Subcutaneous adipose tissue (tissue), 4 donors: ENCODE results near the gene RSU1. TPM values are rescaled to one million over a fixed set of nuclear protein-coding genes. Genes with fewer than 3 reads are reported as not detected.

ENCODE experiments used
- total RNA-seq, 4 donors: library from RNA; depleted of rRNA; stranded (reverse); fragments of >200 nt; gene quantifications; one replicate each; pipeline ENCODE4 v1.1.0, GENCODE V29; 2016
- TF ChIP-seq, protein P1 (sequence below): fragments of 450-650 bp; IDR thresholded peaks from one replicate; pipeline ENCODE4 v1.5.1; 2016; ENCODE audit warnings: low read depth, mild to moderate bottlenecking, control low read depth, antibody characterized with exemption, moderate library complexity

Gene RSU1
- total RNA-seq, 4 donors from 2014 or later = 57.0 to 147 (median 99.7) TPM

DNA sequence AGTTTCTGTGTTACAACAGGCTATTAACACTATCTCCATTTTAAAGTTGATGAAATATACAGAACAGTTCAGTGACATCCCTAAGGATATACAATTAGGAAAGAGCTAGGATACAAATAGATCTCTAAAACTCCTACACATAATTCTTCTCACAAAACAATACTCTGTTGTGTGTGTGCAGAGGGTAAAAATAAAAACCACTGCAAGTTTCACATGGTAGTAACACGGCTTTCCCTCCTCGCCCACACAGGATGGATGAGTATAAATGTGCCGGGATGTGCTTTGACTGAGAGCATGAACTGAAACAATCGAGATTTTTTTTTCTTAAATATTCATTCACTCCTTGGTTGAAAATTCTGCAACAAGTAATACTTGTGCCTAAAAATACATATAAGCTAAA lies 164.0 kb downstream of the RSU1 start:
- TF ChIP-seq, protein P1, sequence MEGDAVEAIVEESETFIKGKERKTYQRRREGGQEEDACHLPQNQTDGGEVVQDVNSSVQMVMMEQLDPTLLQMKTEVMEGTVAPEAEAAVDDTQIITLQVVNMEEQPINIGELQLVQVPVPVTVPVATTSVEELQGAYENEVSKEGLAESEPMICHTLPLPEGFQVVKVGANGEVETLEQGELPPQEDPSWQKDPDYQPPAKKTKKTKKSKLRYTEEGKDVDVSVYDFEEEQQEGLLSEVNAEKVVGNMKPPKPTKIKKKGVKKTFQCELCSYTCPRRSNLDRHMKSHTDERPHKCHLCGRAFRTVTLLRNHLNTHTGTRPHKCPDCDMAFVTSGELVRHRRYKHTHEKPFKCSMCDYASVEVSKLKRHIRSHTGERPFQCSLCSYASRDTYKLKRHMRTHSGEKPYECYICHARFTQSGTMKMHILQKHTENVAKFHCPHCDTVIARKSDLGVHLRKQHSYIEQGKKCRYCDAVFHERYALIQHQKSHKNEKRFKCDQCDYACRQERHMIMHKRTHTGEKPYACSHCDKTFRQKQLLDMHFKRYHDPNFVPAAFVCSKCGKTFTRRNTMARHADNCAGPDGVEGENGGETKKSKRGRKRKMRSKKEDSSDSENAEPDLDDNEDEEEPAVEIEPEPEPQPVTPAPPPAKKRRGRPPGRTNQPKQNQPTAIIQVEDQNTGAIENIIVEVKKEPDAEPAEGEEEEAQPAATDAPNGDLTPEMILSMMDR = no peak

DNA sequence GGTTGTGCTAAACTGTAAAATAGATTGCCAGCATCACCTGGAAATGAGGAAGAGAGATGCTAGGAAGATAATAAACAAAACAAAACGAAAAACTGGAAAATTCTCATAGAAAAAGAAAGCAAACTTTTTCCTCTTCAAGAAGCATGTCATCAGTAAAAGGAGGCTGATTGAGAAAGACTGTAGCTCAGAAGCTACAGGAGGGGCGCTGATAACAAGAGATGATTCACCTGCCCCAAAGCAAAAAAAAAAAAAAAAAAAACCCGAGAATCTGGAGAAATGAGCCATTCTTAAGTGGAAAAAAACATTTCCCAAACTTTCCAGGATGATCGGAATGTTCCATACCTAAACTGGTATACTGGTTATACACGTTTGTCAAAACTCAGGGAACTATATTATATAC lies 165.1 kb downstream of the RSU1 start:
- TF ChIP-seq, protein P1 = no peak

DNA sequence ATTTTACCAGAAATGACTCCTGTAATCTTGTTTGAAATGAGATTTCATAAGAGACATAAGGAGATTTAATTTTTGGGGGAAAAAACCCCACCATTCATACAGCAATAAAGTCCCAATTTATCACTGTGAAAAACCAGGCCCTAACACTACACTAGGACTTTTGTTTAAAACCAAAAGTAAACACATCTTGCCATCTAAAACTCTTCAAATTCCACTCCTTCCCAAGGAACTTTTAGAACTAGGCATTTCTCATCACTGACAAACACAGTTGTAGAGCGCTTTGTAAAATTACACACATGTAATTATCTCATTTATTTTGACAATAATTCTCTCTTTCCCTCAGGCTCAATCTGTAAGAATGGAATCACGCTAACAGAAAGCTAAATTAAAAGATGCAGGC lies 167.5 kb downstream of the RSU1 start:
- TF ChIP-seq, protein P1 = no peak

DNA sequence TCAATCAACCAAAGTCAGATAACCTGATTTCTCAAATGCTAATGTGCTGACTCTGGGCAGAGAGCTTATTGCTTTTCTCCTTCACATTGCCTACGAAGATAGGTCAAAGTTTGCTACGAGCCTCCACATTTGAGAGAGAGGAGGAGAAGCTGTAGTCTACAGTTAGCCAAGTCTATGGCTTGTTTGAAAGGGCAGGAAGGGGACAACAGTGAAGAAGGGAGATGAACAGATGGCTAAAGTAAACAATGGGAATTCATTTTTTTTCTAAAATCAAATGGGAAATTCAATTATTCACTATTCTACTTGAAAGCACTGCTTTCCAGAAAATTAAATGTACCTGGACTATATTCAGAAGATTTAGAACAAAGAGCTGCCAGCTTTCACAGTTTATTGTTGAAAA lies 168.9 kb downstream of the RSU1 start:
- TF ChIP-seq, protein P1 = no peak

DNA sequence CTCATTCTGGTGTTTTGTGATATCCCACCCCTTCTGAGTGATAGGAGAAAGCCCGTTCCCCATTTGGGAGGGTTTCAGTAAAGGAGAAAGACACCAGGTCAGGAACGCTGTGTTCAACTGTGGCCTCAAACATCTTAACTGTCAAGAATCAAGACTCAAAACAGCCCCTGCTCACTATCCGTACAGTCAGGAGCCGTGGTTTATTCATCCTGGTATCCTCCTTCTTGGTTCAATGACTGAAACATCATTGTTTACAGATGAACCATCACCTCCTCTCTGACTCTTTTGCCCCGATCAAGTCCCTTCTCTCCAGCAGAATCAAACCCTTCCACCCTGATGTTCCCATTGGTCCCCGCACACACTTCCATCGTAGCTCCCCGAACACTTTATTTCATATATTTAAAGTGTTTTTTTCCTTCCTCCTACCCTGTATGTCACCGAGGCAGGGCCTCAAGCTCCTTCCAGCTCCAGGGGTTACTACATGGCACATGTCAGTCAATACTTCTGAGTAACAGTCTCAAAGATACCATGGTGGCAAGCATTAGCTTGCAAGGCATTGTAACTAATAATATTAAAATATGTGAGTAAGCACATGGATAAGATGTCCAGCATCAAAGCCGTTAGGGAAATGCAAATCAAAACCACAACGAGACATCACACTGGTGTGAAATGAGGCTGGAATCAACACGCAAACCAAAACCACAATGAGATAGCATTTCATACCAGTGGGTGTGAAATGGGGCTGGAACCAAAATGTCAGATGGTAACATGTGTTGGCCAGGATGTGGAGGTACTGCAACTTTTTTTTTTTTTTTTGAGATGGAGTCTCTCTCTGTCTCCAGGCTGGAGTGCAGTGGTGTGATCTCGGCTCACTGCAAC lies 170.8 kb downstream of the RSU1 start:
- TF ChIP-seq, protein P1 = no peak

DNA sequence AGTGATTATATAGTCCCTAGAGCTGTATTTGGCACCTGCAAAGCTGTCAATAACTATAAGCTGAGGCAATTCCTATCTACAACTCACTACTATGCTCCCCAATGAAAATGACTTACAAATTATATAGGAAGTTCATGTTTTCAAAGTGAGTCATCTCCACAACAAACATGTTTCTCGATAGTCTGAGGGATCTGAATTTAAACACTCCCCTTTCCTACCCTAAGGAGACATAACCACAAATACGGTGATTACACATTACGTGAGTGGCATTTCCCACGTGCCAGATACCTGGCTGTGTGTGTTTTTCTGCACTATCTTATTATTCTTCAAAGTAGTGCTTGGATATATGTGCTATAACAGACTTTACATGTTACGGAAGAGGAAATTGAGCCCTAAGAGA lies 173.1 kb downstream of the RSU1 start:
- TF ChIP-seq, protein P1 = no peak

DNA sequence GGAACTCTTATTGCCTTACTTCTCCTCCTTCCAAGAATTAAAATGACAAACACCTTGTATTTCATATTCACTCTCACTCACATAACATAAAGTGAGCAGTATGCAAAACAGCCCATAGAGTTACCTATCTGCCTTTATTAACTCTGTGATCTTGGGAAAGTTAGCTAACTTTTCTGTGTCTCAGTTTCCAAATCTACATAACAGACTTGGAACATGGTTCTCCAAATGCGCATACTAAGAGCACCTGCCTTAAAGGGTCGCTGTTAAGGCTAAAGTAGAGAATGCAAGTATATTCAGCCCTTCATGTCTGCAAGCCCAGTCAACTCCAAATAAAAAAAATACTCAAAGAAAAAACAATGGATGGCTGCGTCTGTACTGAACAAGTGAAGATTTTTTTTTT lies 173.7 kb downstream of the RSU1 start:
- TF ChIP-seq, protein P1 = no peak
